ENCODE results near the gene SLC44A1. TPM values are rescaled to one million over a fixed set of nuclear protein-coding genes. Genes with fewer than 3 reads are reported as not detected.

SLC44A1 gene
- total and polyA plus RNA-seq, 2 of the 13 experiments (the other 11 are each of a cell fraction or from before 2014, with no cell fraction given) = 21.4 to 40.8 TPM

GRCh38 chr9:105484226-105484625 is 239.8 kb downstream of the SLC44A1 start:
- 71% methylated on average over 2 of the region's 2 CpGs for WGBS (ENCODE audit: low lambda C conversion rate)
- intact Hi-C loops (cut with micrococcal nuclease; ENCODE audit: unreplicated experiment) (no loop called here), in situ Hi-C loops (cut with HindIII; ENCODE audit: extremely low pct_ligation_motif_present, low pct_unique_long_range_greater_than_20kb) (no loop called here)
- POLR2A ChIA-PET = no interaction called here
- Histone ChIP-seq H3K27ac (ENCODE audit: extremely low read length, insufficient read depth, low read length) (peak overlapping the region; percentile 38), H3K27me3 (ENCODE audit: control insufficient read depth in 1 of 2, insufficient read depth in 2 of 2, low read length in 2 of 2) (no peaks in the 10 kb centered on the region), H3K4me2 (ENCODE audit: low read depth, low read length) (no peak overlapping the region), H3K36me3 (replicated peaks in 1 of 2; ENCODE audit: control insufficient read depth in 1 of 2, insufficient read depth in 2 of 2, low read length in 2 of 2) (peaks cover 0 to 13% of the 10 kb centered on the region in 2 experiments; a peak in 3 of 5 replicates), H3K4me3 (replicated peaks in 1 of 3; ENCODE audit: insufficient read depth in 1 of 3, low read depth in 2 of 3, low read length in 3 of 3) (no peak overlapping the region), H3K4me1 (ENCODE audit: insufficient read depth, low read length) (peaks cover 5% of the 10 kb centered on the region; the same call in 1 of the 2 replicates), H3K79me2 (ENCODE audit: insufficient read depth, low read length) (no peaks in the 10 kb centered on the region), H2AFZ (ENCODE audit: low read length) (no peak overlapping the region), H4K20me1 (ENCODE audit: insufficient read depth, low read length) (no peaks in the 10 kb centered on the region), H3K9me3 (ENCODE audit: low read length) (no peaks in the 10 kb centered on the region), H3K9ac (ENCODE audit: insufficient read depth, low read depth, low read length) (no peak overlapping the region)
- ATAC-seq (no peak), FAIRE-seq (no peak), DNase-seq (ENCODE audit: low spot score) (peak; percentile 7)
- CTCF ChIA-PET (ENCODE audit: low intra/inter-chr PET ratio, low total read pairs) = no interaction called here
- no TSS peak for BruUV-seq (replicated peaks)
- TF ChIP-seq ZNF644 (CRISPR knock-in tag; IDR thresholded peaks at IDR 0.05; ENCODE audit: low read depth) (0 out of 2 replicates have a peak, but pooled peaks have one; percentile 23), NR2F6 (IDR thresholded peaks at IDR 0.05) (peak; percentile 31; the same call in 1 of the 2 replicates), NR2F6 (CRISPR knock-in tag; IDR thresholded peaks at IDR 0.05) (no peak), PPARG (CRISPR knock-in tag; conservative IDR thresholded peaks at IDR 0.05) (0 out of 2 replicates have a peak, but pooled peaks have one; percentile 9), TCF7 (IDR thresholded peaks at IDR 0.05; ENCODE audit: low read depth) (peak; percentile 51; the same call in 1 of the 2 replicates), SOX5 (CRISPR knock-in tag; IDR thresholded peaks at IDR 0.05; ENCODE audit: borderline replicate concordance) (peak; percentile 38; the same call in 1 of the 2 replicates), ZBTB1 (CRISPR knock-in tag; IDR thresholded peaks at IDR 0.05; ENCODE audit: borderline replicate concordance) (no peak), ZIK1 (CRISPR knock-in tag; IDR thresholded peaks at IDR 0.05; ENCODE audit: borderline replicate concordance, low read depth) (no peak), SATB2 (CRISPR knock-in tag; IDR thresholded peaks at IDR 0.05) (no peak), FOSL2 (CRISPR knock-in tag; IDR thresholded peaks at IDR 0.05) (peak; percentile 74), GATAD2A (CRISPR knock-in tag; IDR thresholded peaks at IDR 0.05) (0 out of 2 replicates have a peak, but pooled peaks have one; percentile 19)
- TF ChIP-seq, protein P1, sequence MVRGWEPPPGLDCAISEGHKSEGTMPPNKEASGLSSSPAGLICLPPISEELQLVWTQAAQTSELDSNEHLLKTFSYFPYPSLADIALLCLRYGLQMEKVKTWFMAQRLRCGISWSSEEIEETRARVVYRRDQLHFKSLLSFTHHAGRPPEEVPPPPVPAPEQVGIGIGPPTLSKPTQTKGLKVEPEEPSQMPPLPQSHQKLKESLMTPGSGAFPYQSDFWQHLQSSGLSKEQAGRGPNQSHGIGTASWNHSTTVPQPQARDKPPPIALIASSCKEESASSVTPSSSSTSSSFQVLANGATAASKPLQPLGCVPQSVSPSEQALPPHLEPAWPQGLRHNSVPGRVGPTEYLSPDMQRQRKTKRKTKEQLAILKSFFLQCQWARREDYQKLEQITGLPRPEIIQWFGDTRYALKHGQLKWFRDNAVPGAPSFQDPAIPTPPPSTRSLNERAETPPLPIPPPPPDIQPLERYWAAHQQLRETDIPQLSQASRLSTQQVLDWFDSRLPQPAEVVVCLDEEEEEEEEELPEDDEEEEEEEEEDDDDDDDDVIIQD (CRISPR knock-in tag; IDR thresholded peaks at IDR 0.05; ENCODE audit: low read depth) = peak; percentile 94; the same call in 1 of the 2 replicates
